Osteoblast (primary cell): ENCODE results near the gene DNAJB11. TPM values are rescaled to one million over a fixed set of nuclear protein-coding genes. Genes with fewer than 3 reads are reported as not detected.

Experiments used
- DNase-seq: peaks from one replicate; pipeline ENCODE4 v3.0.0; 2011; ENCODE audit warnings: low spot score, mixed read lengths; ENCODE audit not compliant: insufficient read length; ENCODE audit errors: missing footprints
- H2AFZ ChIP-seq: 2 replicates; pipeline ENCODE4 v1.6.0; 2011; ENCODE audit warnings: mild to moderate bottlenecking, low read length
- H3K27ac ChIP-seq: 2 replicates; pipeline ENCODE4 v1.5.1; 2011; ENCODE audit warnings: mild to moderate bottlenecking, low read depth, low read length, moderate library complexity
- H3K27me3 ChIP-seq: 2 replicates; pipeline ENCODE4 v1.6.0; 2012; ENCODE audit warnings: mild to moderate bottlenecking, control low read depth, inconsistent platforms, low read length, moderate library complexity; ENCODE audit not compliant: insufficient read depth
- H3K36me3 ChIP-seq: 2 replicates; pipeline ENCODE4 v1.5.1; 2011; ENCODE audit warnings: mild to moderate bottlenecking, low read length, control low read depth, moderate library complexity; ENCODE audit not compliant: insufficient read depth
- H3K4me1 ChIP-seq: 2 replicates; pipeline ENCODE4 v1.5.1; 2011; ENCODE audit warnings: mild to moderate bottlenecking, low read length, control low read depth, moderate library complexity; ENCODE audit not compliant: insufficient read depth
- H3K4me2 ChIP-seq: 2 replicates; pipeline ENCODE4 v1.6.0; 2011; ENCODE audit warnings: mild to moderate bottlenecking, low read length; ENCODE audit not compliant: insufficient read depth
- H3K4me3 ChIP-seq: fragments of 200-600 bp; sonication (generic); 3 replicates; pipeline ENCODE4 v1.5.1; 2012; ENCODE audit warnings: mild to moderate bottlenecking, low read length, inconsistent platforms; ENCODE audit not compliant: insufficient read depth
- H3K79me2 ChIP-seq: 2 replicates; pipeline ENCODE4 v1.6.0; 2012; ENCODE audit warnings: mild to moderate bottlenecking, low read length, control low read depth, inconsistent platforms; ENCODE audit not compliant: insufficient read depth
- H3K9me3 ChIP-seq: 2 replicates; pipeline ENCODE4 v1.5.1; 2011; ENCODE audit warnings: low read depth, low read length, control low read depth
- H4K20me1 ChIP-seq: 2 replicates; pipeline ENCODE4 v1.6.0; 2012; ENCODE audit warnings: mild to moderate bottlenecking, low read length, control low read depth; ENCODE audit not compliant: insufficient read depth
- total RNA-seq: library from RNA; depleted of rRNA; stranded (reverse); fragments of >200 nt; gene quantifications from 2 replicates; pipeline ENCODE4 v1.2.3, GENCODE V29; 2012
- TF ChIP-seq, protein P1 (sequence below): IDR thresholded peaks from 2 replicates; pipeline ENCODE4 v1.5.1; 2011; ENCODE audit warnings: mild to moderate bottlenecking, low read depth, low read length, moderate library complexity; ENCODE audit errors: extremely low read depth

Gene DNAJB11
- total RNA-seq, 1 donor = 35.8 TPM

DNA sequence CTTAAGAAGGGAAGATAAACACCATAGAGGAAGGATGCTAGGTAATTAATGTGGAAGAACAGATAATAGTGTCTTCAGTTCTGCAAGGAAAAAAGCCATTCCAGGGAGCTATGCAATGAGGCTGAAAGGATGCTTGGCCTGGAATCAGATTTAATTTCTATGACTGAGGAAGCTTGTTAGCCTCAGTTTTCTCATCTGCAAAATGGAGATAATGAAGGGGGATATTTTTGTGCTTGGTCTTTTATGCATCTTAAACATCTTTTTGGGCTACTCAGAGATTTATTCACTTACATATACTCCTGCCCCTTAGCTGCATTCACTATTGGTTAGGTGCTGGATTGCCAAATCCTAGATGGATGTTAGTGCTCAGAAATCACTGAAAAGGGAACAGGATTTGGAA is 16.7 kb downstream of the DNAJB11 start:
- TF ChIP-seq, protein P1, sequence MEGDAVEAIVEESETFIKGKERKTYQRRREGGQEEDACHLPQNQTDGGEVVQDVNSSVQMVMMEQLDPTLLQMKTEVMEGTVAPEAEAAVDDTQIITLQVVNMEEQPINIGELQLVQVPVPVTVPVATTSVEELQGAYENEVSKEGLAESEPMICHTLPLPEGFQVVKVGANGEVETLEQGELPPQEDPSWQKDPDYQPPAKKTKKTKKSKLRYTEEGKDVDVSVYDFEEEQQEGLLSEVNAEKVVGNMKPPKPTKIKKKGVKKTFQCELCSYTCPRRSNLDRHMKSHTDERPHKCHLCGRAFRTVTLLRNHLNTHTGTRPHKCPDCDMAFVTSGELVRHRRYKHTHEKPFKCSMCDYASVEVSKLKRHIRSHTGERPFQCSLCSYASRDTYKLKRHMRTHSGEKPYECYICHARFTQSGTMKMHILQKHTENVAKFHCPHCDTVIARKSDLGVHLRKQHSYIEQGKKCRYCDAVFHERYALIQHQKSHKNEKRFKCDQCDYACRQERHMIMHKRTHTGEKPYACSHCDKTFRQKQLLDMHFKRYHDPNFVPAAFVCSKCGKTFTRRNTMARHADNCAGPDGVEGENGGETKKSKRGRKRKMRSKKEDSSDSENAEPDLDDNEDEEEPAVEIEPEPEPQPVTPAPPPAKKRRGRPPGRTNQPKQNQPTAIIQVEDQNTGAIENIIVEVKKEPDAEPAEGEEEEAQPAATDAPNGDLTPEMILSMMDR = no peak
- Histone ChIP-seq H3K9me3 (no peaks in the 10 kb centered on the region), H3K36me3 (peaks cover 39% of the 10 kb centered on the region), H3K4me1 (no peaks in the 10 kb centered on the region), H3K27ac (no peak overlapping the region), H3K4me2 (no peak overlapping the region), H3K27me3 (no peaks in the 10 kb centered on the region), H3K79me2 (no peaks in the 10 kb centered on the region), H4K20me1 (no peaks in the 10 kb centered on the region), H2AFZ (no peak overlapping the region), H3K4me3 (no peak overlapping the region)
- DNase-seq = no peak

- Histone ChIP-seq H3K79me2 (no peaks in the 10 kb centered on the region), H3K9me3 (no peaks in the 10 kb centered on the region), H4K20me1 (no peaks in the 10 kb centered on the region), H3K27ac (no peak overlapping the region), H2AFZ (no peak overlapping the region), H3K27me3 (no peaks in the 10 kb centered on the region), H3K4me3 (no peak overlapping the region), H3K4me2 (no peak overlapping the region), H3K36me3 (peaks cover 25% of the 10 kb centered on the region), H3K4me1 (no peaks in the 10 kb centered on the region)
- TF ChIP-seq, protein P1 = no peak
- no peak for DNase-seq
Measured at GRCh38 chr3:186588632-186589031, 18.1 kb downstream of the DNAJB11 start.

GRCh38 chr3:186589121-186589520 is 18.6 kb downstream of the DNAJB11 start:
- DNase-seq = no peak
- Histone ChIP-seq H2AFZ (no peak overlapping the region), H3K79me2 (no peaks in the 10 kb centered on the region), H4K20me1 (no peaks in the 10 kb centered on the region), H3K9me3 (no peaks in the 10 kb centered on the region), H3K4me2 (no peak overlapping the region), H3K4me1 (no peaks in the 10 kb centered on the region), H3K27ac (no peak overlapping the region), H3K4me3 (no peak overlapping the region), H3K27me3 (no peaks in the 10 kb centered on the region), H3K36me3 (peaks cover 20% of the 10 kb centered on the region)
- TF ChIP-seq, protein P1 = peak; percentile 43

DNA sequence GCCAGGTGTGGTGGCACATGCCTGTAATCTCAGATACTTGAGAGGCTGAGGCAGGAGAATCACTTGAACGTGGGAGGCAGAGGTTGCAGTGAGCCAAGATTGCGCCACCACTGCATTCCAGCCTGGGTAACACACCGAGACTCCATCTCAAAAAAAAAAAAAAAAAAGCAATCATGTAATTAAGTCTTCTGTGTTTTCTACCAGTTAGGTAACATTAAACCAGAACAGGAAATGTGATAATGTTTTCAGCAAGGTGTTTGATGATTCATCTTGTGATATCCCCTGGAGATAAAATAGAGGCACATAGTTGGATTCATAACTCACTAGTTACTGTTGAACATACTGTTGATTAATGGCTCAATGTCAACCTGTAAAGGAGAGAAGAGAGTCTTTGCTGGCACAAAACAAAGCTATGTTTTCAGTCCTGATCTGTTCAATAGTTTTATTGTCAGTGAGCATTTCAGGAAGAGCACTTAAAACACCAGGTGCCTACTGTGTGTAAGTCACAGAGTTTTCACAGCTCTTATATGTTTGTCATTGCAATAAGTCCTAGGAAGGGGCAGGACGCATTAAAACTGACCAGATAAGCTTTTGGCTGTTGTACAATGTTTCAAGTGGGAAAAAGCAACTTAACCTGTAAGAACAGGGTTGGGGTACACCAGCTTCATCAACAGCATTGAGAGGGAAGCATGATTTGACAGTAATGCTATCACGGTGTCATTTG is 19.5 kb downstream of the DNAJB11 start:
- Histone ChIP-seq H3K79me2 (no peaks in the 10 kb centered on the region), H3K36me3 (peaks cover 12% of the 10 kb centered on the region), H3K27ac (no peak overlapping the region), H3K4me1 (no peaks in the 10 kb centered on the region), H3K27me3 (no peaks in the 10 kb centered on the region), H3K4me3 (no peak overlapping the region), H2AFZ (no peak overlapping the region), H3K4me2 (no peak overlapping the region), H3K9me3 (no peaks in the 10 kb centered on the region), H4K20me1 (no peaks in the 10 kb centered on the region)
- TF ChIP-seq, protein P1 = no peak
- no peak for DNase-seq
